Left ventricle myocardium inferior (tissue), 1 donor: ENCODE results near the gene MBNL2. TPM values are rescaled to one million over a fixed set of nuclear protein-coding genes. Genes with fewer than 3 reads are reported as not detected.

Experiments used
- DNase-seq: peaks from one replicate; pipeline ENCODE4 v3.0.0-alpha.2; 2020
- H3K27ac ChIP-seq: fragments of 200-600 bp; replicated peaks from 2 replicates; pipeline ENCODE4 v1.8.0; 2021
- H3K27me3 ChIP-seq: fragments of 200-600 bp; 2 replicates; pipeline ENCODE4 v1.8.0; 2021; ENCODE audit warnings: low read depth
- H3K36me3 ChIP-seq: fragments of 200-600 bp; 2 replicates; pipeline ENCODE4 v1.8.0; 2021
- H3K4me1 ChIP-seq: fragments of 200-600 bp; 2 replicates; pipeline ENCODE4 v1.8.0; 2021
- H3K4me3 ChIP-seq: fragments of 200-600 bp; 2 replicates; pipeline ENCODE4 v1.8.0; 2021; ENCODE audit warnings: mild to moderate bottlenecking, moderate library complexity
- H3K9me3 ChIP-seq: fragments of 200-600 bp; replicated peaks from 2 replicates; pipeline ENCODE4 v1.8.0; 2021
- CTCF ChIP-seq: fragments of 200-600 bp; IDR thresholded peaks from 2 replicates; pipeline ENCODE4 v1.8.0; 2021; ENCODE audit warnings: antibody characterized with exemption, mild to moderate bottlenecking, borderline replicate concordance
- intact Hi-C: fragments of 100-400 bp; cut with micrococcal nuclease; formaldehyde crosslinking; loops from one replicate; pipeline ENCODE4 v1.11.0; 2022
- total RNA-seq: library from RNA; stranded (reverse); fragmentation: NEBNext Ultra II Directional; extraction: Animal tissue kit (Norgen Biotek cat#: 25700); gene quantifications from one replicate; pipeline ENCODE4 v1.2.1, GENCODE V29; 2021
- donor health status: DM: no; HTN: yes; CAD: no; lungs with severe emphysema.

Gene MBNL2
- total RNA-seq, 1 donor from 2014 or later: 76.5 TPM

DNA sequence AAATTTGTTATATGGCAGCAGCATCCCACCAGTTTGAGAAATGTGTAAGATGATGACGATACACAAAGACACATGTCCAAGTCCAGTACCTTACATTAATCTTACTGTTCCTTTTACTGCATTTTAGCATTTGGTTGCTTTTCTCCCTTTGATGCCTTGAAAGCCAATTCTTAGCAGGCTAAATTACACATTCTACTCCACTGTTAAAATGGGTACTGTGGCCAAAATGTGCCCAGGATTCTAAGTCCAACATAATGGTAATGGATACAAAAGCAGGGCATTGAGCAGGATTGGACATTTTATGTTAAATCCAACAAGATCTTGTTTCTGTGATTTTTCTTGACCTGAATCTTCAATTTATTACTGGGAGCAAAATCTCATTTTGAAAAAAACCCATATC, 159.1 kb downstream of the MBNL2 start:
- intact Hi-C loops: no loop called here
- no peaks in the 10 kb centered on the region for H3K27me3 ChIP-seq
- H3K36me3 ChIP-seq: peaks cover 27% of the 10 kb centered on the region
- no peak for DNase-seq
- TF ChIP-seq CTCF: no peak
- no peak overlapping the region for H3K4me3 ChIP-seq
- peaks cover 24% of the 10 kb centered on the region for H3K4me1 ChIP-seq
- H3K27ac ChIP-seq: no peak overlapping the region
- no peaks in the 10 kb centered on the region for H3K9me3 ChIP-seq

GRCh38 chr13:97382276-97382675, 160.1 kb downstream of the MBNL2 start:
- H3K4me1 ChIP-seq: peaks cover 24% of the 10 kb centered on the region
- no peak for TF ChIP-seq CTCF
- no peaks in the 10 kb centered on the region for H3K27me3 ChIP-seq
- peaks cover 26% of the 10 kb centered on the region for H3K36me3 ChIP-seq
- no peak for DNase-seq
- no peak overlapping the region for H3K4me3 ChIP-seq
- intact Hi-C loops: no loop called here
- H3K9me3 ChIP-seq: no peaks in the 10 kb centered on the region
- H3K27ac ChIP-seq: no peak overlapping the region

DNA sequence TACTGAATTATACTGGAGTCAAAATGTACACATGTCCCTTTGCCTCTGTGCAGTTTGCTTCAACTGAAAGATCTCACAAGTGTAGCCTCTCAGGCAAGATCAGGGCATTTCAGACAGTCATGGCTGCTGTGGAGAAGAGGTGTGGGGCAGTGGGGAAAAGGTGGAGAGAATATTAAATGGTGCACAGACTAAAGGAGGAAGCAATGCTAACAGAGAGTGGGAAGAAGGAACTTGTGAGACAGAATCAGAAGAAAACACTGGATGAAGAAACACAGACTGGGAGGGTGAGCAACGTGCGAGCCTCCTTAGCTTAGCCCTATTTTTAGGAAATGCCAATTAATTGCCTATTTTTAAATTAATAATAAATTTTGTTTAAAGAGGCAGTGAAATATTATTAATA, 162.2 kb downstream of the MBNL2 start:
- H3K27me3 ChIP-seq: no peaks in the 10 kb centered on the region
- H3K27ac ChIP-seq: peak overlapping the region; percentile 29
- no peak for DNase-seq
- no peak overlapping the region for H3K4me3 ChIP-seq
- intact Hi-C loops: no loop called here
- no peaks in the 10 kb centered on the region for H3K9me3 ChIP-seq
- H3K36me3 ChIP-seq: peaks cover 30% of the 10 kb centered on the region
- peaks cover 32% of the 10 kb centered on the region for H3K4me1 ChIP-seq
- no peak for TF ChIP-seq CTCF

GRCh38 chr13:97385146-97385545, 163.0 kb downstream of the MBNL2 start:
- peak overlapping the region; percentile 29 for H3K27ac ChIP-seq
- no peak for DNase-seq
- peaks cover 32% of the 10 kb centered on the region for H3K4me1 ChIP-seq
- no peaks in the 10 kb centered on the region for H3K27me3 ChIP-seq
- H3K36me3 ChIP-seq: peaks cover 26% of the 10 kb centered on the region
- H3K4me3 ChIP-seq: no peak overlapping the region
- no peak for TF ChIP-seq CTCF
- intact Hi-C loops: no loop called here
- no peaks in the 10 kb centered on the region for H3K9me3 ChIP-seq

GRCh38 chr13:97385854-97386253, 163.7 kb downstream of the MBNL2 start:
- no peak for TF ChIP-seq CTCF
- Histone ChIP-seq H3K27ac (no peak overlapping the region), H3K27me3 (no peaks in the 10 kb centered on the region), H3K4me3 (no peak overlapping the region), H3K4me1 (peaks cover 32% of the 10 kb centered on the region), H3K9me3 (no peaks in the 10 kb centered on the region), H3K36me3 (peaks cover 19% of the 10 kb centered on the region)
- DNase-seq: no peak
- intact Hi-C loops: no loop called here
